Erythroblast (primary cell): ENCODE results near the gene CGB1.

Experiments used
- GATA1 ChIP-seq: IDR thresholded peaks from 2 replicates; pipeline ENCODE4 v1.6.1; 2011; ENCODE audit warnings: low read depth, mild to moderate bottlenecking, control low read depth, low read length, moderate library complexity
- POLR2A ChIP-seq: IDR thresholded peaks from 2 replicates; pipeline ENCODE4 v1.6.1; 2011; ENCODE audit warnings: mild to moderate bottlenecking, low read length

- no peak for TF ChIP-seq POLR2A
- no peak for TF ChIP-seq GATA1
These were observed 28.3 kb upstream of the CGB1 start, which contains the start of gene NTF4 for GRCh38 chr19:49064768-49065611.
